Measurements from ENCODE around the gene FBXO10. TPM values are rescaled to one million over a fixed set of nuclear protein-coding genes. Genes with fewer than 3 reads are reported as not detected.
"Not testable (repeated sequence)": the region's sequence is repeated elsewhere in the genome, so short reads cannot be mapped to it uniquely, and the experiment has no call there.

The FBXO10 gene
- total RNA-seq (2014; rRNA removed): 22.8 and 34.1 TPM in 2 replicates
- 12.8 TPM for polyA plus RNA-seq (2012)

DNA sequence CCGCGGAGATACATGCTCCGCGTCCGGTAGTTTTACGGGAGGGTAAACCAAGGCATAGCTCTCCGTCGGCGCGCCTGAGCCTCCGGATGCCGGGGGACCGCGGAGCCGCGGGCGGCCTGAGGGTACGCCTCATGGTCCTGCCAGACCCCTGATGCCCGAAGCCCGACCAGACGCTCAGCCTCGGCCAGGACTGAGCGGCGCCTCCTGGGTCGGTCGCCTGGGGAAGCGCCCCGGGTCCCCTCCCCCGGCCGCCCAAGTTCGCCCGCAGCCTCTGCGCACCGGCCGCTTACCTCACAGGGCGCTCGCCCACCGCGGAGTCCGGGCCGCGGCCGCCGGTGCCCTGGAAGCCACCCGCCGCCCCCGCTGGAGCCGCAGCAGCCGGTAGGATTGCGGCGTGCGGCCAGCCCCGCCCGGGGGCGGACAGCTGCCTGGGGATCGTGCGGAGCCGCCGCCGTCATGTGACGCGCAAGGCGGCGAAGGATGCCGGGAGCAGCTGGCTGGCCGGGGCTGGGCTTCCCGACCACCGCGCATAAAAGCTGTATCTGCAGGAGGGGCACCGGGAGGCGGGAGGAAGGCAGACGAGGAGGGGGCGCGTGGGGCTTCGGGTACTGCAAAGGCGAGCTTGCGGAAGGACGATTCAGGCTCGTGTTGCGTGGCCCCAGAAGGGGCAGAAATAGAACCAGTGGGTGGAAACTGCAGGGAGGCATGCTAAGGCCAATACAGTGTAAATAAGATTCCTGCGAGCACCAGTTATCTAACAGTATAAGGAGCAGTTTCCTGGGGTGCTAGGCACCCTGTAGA is at the start of gene FBXO10:
TSS of gene FBXO10 (minus strand) at position 460 of the 801 bp plus-strand sequence. CDS start 34,612 bp downstream, outside the sequence.
- DNase-seq (ENCODE audit: low read depth): peak; percentile 74

DNA sequence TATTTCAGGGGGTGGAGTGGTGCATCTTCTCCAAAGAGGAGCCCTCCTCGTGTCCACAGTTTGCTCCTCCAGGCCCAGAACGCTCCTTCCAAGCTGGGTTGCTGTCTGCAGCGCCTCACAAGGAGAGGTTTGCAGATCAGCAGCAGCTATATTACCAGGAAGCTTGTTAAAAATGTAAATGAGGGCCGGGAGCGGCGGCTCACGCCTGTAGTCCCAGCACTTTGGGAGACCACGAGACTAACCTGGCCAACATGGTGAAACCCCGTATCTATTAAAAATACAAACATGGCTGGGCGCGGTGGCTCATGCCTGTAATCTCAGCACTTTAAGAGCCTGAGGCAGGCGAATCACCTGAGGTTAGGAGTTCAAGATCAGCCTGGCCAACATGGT is 49.6 kb upstream of the FBXO10 start:
- no peak for DNase-seq (ENCODE audit: low read depth)

DNA sequence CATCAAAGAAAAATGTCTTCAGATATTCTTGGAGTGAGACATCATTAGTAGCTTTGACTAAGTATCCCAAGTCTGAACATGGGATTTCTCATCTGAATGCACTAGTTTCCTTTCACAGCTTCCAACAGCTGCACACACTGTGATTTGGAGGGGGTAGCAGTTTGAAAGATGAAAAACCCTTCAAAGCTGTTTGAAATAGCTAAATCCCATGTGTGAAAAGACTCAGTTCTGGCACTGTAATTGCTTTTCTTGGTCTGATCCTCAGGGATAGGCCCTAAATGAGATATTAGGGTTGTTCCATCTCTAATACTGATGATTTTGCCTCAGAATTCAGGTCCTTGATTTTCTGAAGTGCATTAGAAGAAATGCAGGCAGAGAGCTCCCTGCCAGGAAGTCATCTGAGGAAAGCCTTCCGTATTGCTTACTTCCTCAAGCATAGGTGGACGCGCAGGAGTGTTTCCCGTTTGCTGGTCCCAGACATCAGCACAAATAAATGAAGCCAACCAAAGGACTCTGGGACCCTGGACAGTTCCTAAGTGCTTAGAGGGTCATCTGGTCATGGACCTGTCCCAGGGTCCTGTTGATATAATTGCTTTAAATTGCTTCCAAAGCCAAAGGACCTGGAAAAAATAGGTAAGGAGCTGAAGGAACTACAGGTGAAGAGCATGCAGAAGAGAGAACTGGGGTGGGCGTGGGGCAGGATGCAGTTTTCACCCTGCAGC is 49.0 kb upstream of the FBXO10 start:
- DNase-seq (ENCODE audit: low read depth): no peak

DNA sequence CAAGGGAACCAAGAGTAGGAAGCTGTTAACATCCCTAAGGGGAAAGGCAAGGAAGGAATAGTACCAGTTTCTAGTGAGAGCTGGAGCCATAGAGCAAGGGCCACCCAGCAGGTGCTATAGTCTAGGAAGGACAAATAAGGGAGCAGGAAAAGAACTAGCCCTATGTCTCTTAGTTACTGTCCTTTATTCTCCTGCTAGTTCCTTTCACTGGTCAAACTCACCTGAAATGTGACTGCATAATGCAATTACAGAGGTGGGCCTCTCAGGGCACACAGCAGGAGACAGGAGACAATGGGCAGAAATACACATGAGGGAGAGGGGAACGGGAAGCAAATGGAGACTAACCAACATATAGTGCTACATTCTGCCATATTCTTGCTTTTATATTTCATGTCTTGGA is 47.9 kb upstream of the FBXO10 start:
- DNase-seq (ENCODE audit: low read depth): no peak

DNA sequence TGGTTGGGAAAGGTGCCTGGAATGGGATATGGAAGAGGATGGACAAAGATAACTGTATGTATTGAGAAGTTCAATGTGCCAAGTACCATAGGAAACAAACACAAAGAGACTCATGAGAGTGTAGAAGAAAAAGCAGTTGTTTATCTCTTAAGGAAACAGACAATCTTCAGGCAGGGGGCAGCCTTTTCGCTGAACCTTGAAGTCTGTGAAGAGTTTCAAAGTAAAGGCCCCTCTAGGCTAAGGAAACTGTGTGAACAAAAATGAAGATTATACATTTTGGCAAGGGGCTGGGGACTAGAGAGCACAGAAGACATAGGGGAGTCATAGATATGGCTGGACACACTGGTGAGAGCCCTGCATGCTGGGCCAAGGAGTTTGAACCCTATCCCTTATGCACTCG is 47.1 kb upstream of the FBXO10 start:
- no peak for DNase-seq (ENCODE audit: low read depth)

- no peak for DNase-seq (ENCODE audit: low read depth)
Observed at GRCh38 chr9:37622462-37622861, 46.3 kb upstream of the FBXO10 start.

DNA sequence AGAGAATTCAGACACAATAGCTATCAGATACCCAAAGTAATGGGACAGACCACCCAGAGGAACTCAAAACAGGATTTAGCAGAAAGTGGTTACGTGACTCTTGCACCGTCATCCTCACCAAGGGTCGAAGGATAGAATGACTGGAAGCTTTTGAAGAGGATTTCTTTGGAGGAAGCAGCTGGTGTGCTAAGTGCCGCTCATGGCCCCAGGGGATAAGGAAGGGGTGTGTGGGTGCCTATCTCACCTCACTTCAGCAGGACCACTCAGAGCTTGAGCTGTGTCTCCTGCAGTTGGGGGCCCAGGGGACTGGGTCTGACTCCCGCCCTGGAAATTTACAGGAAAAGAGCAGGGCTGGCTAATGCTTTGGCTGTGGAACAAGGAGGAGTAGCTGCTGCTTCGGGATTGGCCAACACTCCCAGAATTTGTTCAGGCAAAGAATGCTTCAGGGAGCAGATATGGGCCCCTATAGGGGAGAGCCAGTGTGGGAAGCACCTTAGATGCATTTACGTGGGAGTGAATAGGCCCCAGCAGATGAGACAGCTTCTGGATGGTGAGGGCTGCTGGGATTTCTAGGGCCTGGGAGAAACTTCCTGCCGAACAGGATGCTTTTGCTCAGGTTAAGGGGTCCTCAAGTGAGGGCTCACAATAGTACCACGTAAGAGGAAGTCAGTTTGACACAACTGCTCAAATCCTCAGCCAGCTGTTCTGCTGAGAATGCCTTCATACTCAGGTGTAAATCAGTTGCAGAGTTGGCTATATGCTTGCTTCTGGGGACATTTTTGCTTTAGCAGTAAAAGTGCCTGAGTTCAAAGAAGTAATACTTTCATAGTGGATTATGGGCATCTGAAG is 45.3 kb upstream of the FBXO10 start:
- DNase-seq (ENCODE audit: low read depth): no peak

- peak; percentile 35 for DNase-seq (ENCODE audit: low read depth)
Observed at GRCh38 chr9:37620396-37620795, 44.2 kb upstream of the FBXO10 start.

DNA sequence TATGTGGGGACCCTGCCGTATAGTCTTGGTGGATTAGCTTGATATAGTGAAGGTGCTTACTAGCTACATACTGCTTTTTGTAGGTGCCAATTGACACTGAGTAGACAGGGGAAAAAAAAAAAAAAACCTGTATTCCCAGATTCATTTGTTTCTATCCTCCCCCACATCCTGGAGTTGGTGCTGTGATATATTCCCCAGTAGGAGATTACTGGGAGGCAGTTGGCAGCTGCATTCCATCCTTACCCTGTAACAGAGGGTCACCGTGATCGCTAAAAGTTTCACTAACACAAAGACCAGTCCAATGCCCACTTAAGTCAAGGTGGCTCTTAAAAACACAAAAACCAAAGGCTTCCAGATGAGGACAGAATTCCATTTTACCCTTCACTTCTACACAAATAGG is 43.6 kb upstream of the FBXO10 start:
- DNase-seq (ENCODE audit: low read depth): peak; percentile 31

- peak; percentile 74 for DNase-seq (ENCODE audit: low read depth)
Observed at GRCh38 chr9:37618817-37619216, 42.6 kb upstream of the FBXO10 start.

- DNase-seq (ENCODE audit: low read depth): peak; percentile 77
Observed at GRCh38 chr9:37617832-37618231, 41.7 kb upstream of the FBXO10 start.

GRCh38 chr9:37617161-37617560 is 41.0 kb upstream of the FBXO10 start:
- no peak for DNase-seq (ENCODE audit: low read depth)

- DNase-seq (ENCODE audit: low read depth): no peak
Observed at GRCh38 chr9:37611961-37612360, 35.8 kb upstream of the FBXO10 start.

DNA sequence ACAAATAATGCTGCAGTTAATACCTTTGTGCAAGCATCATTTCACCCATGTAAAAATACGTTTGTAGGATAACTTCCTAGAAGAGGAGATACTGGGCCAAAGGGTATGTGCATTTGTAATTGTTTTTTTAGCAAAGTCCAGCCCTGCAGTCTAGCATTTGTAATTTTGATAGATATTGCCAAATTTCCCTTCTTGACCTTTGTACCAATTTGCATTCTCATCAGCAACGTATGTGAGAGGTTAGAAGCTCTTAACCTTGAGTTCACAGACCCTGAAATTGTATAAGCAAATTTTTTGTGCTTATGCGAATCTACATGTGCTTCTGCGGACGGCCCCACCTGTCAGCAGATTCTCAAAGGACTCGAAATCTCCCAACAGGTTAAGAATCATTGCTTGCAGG is 34.8 kb upstream of the FBXO10 start:
- DNase-seq (ENCODE audit: low read depth): no peak

GRCh38 chr9:37609735-37610397 is 33.7 kb upstream of the FBXO10 start:
- DNase-seq (ENCODE audit: low read depth): no peak

DNA sequence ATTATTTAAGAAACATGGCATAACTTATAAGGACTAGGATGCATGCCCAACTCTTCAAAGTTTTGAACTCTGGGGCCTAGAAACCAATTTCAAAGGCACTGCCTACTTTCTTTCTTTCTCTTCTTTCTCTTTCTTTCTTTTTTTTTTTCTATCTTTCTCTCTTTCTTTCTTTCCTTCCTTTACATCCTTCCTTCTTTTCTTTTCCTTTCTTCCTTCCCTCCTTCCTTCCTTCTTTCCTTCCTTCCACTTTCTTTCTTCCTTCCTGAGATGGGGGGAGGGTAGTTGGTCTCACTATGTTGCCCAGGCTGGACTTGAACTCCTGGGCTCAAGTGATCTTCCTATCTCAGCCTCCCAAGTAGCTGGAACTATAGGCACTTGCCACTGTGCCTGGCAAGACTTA is 32.1 kb upstream of the FBXO10 start:
- DNase-seq (ENCODE audit: low read depth): no peak

DNA sequence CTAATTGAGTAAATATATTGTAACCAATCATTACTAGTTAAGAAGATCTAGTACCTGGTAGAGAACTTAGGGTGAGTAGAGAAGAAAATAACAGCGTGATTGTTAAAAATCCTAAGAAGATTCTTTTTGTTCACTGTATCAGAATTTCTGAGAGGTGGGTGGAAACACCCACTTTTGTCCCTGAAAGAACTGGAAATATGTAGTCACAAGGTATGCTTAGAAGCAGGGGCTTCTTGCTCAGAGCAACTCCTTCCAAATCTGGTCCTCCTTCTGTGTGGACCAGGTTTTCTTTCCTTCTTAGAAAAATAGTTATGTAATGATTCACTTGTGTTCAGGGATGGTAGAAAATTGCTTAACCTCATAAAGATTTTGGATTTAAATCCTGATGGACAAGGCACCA is 28.1 kb upstream of the FBXO10 start:
- DNase-seq (ENCODE audit: low read depth): no peak

DNA sequence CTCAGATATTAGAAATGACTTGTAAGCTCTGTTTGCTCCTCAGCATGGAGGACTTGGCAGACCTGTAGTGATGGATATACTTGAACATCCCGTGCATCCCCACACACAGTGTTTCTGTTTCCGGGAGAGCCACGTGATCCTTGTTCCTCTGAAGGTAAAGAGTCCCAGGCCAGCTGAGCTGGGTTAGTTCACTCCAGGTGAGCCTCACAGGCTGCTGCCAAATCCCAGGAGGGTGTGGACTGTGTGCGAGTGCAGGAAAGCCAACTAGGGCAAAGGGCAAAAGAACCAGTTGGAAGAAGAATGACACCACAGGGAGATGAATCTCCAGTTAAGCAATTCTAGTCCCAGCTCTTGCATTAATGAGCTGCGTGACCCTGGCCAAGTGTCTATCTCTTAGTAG is 26.6 kb upstream of the FBXO10 start:
- DNase-seq (ENCODE audit: low read depth): no peak

GRCh38 chr9:37602061-37602460 is 25.9 kb upstream of the FBXO10 start:
- not testable (repeated sequence) for DNase-seq (ENCODE audit: low read depth)

- DNase-seq (ENCODE audit: low read depth): no peak
Observed at GRCh38 chr9:37596504-37596903, 20.3 kb upstream of the FBXO10 start.

- no peak for DNase-seq (ENCODE audit: low read depth)
Observed at GRCh38 chr9:37593883-37594448, 17.8 kb upstream of the FBXO10 start.

Measured in LHCN-M2 (cell line).